Measurements from ENCODE around the gene CFAP77. TPM values are rescaled to one million over a fixed set of nuclear protein-coding genes. Genes with fewer than 3 reads are reported as not detected.

Gene CFAP77
- total and polyA plus RNA-seq, 9 of the 15 experiments (the other 6 are each of a cell fraction or from before 2014, with no cell fraction given) = not detected

DNA sequence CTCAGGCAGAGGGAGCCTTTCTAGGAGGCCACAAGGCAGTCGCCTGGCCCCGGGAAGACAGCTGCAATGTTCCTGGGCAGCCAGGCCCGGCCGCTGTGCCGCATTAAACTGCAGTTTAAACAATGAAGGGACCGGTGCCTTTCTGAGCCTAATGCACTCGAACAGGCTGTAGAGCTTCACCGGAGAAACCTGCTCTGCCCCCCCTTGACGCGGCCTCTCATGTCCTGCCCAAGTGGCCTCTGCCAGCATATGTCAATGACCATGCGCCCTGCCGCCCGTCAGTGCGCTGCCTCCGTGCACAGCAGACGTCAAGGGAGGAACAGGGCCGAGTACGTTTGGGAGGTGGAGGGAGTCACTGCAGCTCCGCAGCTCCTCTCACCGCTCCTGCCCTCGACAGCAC is 133.9 kb downstream of the CFAP77 start:
- peaks cover 21% of the 10 kb centered on the region for H4K20me1 ChIP-seq (replicated peaks; ENCODE audit: control insufficient read depth, insufficient read depth, low read length)
- H3K4me2 ChIP-seq (ENCODE audit: insufficient read depth, low read length) = no peak overlapping the region
- FAIRE-seq (no peak), ATAC-seq (peak; percentile 35), DNase-seq (ENCODE audit: extremely low read depth in 1 of 4, low spot score in 3 of 4) (no peak)
- H3K27ac ChIP-seq (ENCODE audit: extremely low read depth, low read depth, low read length) = no peak overlapping the region
- BruUV-seq (replicated peaks) = no TSS peak
- H2AFZ ChIP-seq (ENCODE audit: low read depth, low read length) = no peak overlapping the region
- H3K9ac ChIP-seq (ENCODE audit: insufficient read depth in 1 of 2, low read depth in 2 of 2, low read length in 2 of 2) = no peak overlapping the region
- intact Hi-C loops (cut with micrococcal nuclease) = no loop called here
- no peak overlapping the region for H3K4me3 ChIP-seq
- POLR2A ChIA-PET = no interaction called here
- H3K9me3 ChIP-seq (replicated peaks; ENCODE audit: control insufficient read depth, insufficient read depth, low read depth, low read length) = no peaks in the 10 kb centered on the region
- in situ Hi-C loops (cut with MboI) = no loop called here
- H3K9me1 ChIP-seq (ENCODE audit: control insufficient read depth, insufficient read depth, low read length) = no peaks in the 10 kb centered on the region
- no peaks in the 10 kb centered on the region for H3K36me3 ChIP-seq (ENCODE audit: control insufficient read depth, insufficient read depth, low read length)
- WGBS (ENCODE audit: insufficient coverage, low coverage, missing lambda C conversion rate) = 5% methylated on average over 21 of the region's 21 CpGs
- peaks cover 0 to 17% of the 10 kb centered on the region in 2 experiments; a peak in 2 of 5 replicates for H3K4me1 ChIP-seq (replicated peaks in 1 of 2; ENCODE audit: control insufficient read depth in 2 of 2, insufficient read depth in 2 of 2, low read length in 2 of 2)
- H3K79me2 ChIP-seq (ENCODE audit: control insufficient read depth, insufficient read depth, low read length) = no peaks in the 10 kb centered on the region
- peaks cover 44 to 88% of the 10 kb centered on the region in 2 experiments for H3K27me3 ChIP-seq (ENCODE audit: control insufficient read depth in 2 of 2, insufficient read depth in 2 of 2, low read length in 2 of 2)
- CTCF ChIA-PET (ENCODE audit: low intra/inter-chr PET ratio) = no interaction called here
- TF ChIP-seq FOXA3 (CRISPR knock-in tag; conservative IDR thresholded peaks at IDR 0.05 in 1 of 2, IDR thresholded peaks at IDR 0.05 in 1 of 2) = no peak
- no peak for TF ChIP-seq EP300 (IDR thresholded peaks at IDR 0.05; ENCODE audit: low read length)
- TF ChIP-seq ZNF696 (CRISPR knock-in tag; conservative IDR thresholded peaks at IDR 0.05) = no peak
- no peak for TF ChIP-seq HDAC6 (IDR thresholded peaks at IDR 0.05; ENCODE audit: low read depth, low read length)
- TF ChIP-seq CHD7 (IDR thresholded peaks at IDR 0.05; ENCODE audit: low read depth, low read length) = no peak
- TF ChIP-seq BCOR (IDR thresholded peaks at IDR 0.05) = no peak
- TF ChIP-seq ZFP30 (CRISPR knock-in tag; IDR thresholded peaks at IDR 0.05; ENCODE audit: borderline replicate concordance) = no peak
- no peak for TF ChIP-seq PHF8 (IDR thresholded peaks at IDR 0.05; ENCODE audit: borderline replicate concordance, low read length)
- no peak for TF ChIP-seq ZNF217 (CRISPR knock-in tag; IDR thresholded peaks at IDR 0.05)
- no peak for TF ChIP-seq CBX3 (IDR thresholded peaks at IDR 0.05; ENCODE audit: borderline replicate concordance in 1 of 2, low read length in 2 of 2)
- TF ChIP-seq ZNF695 (CRISPR knock-in tag; IDR thresholded peaks at IDR 0.05) = no peak
- TF ChIP-seq, protein P1, sequence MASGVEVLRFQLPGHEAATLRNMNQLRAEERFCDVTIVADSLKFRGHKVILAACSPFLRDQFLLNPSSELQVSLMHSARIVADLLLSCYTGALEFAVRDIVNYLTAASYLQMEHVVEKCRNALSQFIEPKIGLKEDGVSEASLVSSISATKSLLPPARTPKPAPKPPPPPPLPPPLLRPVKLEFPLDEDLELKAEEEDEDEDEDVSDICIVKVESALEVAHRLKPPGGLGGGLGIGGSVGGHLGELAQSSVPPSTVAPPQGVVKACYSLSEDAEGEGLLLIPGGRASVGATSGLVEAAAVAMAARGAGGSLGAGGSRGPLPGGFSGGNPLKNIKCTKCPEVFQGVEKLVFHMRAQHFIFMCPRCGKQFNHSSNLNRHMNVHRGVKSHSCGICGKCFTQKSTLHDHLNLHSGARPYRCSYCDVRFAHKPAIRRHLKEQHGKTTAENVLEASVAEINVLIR (CRISPR knock-in tag; IDR thresholded peaks at IDR 0.05) = no peak

Data from K562 (cell line).